Right lobe of liver (tissue), 6 donors: Measurements from ENCODE around the gene EEFSEC. TPM values are rescaled to one million over a fixed set of nuclear protein-coding genes. Genes with fewer than 3 reads are reported as not detected.

Experiments
- ATAC-seq, 4 donors: fragments of 200-7000 bp; cut with Tn5 transposase; one replicate each; pipeline ENCODE4 v1.9.1; 2020; ENCODE audit warnings: mild to moderate bottlenecking in 4 of 4, moderate library complexity in 4 of 4
- DNase-seq, 3 donors: peaks; one replicate each; pipeline ENCODE4 v3.0.0-alpha.2; 2020
- H3K27ac ChIP-seq, 3 donors: fragments of 200-600 bp; one replicate each; pipeline ENCODE4 v1.8.0; 2022
- H3K27me3 ChIP-seq, 2 donors: fragments of 200-600 bp; one replicate each; pipeline ENCODE4 v1.8.0; 2022
- H3K36me3 ChIP-seq, 4 donors: fragments of 200-600 bp; sonication (generic) in 1 of 4; one replicate each; pipeline versions ENCODE4 v1.5.1 to v1.8.0; 2017 to 2022; ENCODE audit warnings: control low read depth in 1 of 4
- H3K4me1 ChIP-seq, 4 donors: fragments of 200-600 bp; sonication (generic) in 1 of 4; one replicate each; pipeline versions ENCODE4 v1.5.1 to v1.8.0; 2017 to 2022; ENCODE audit warnings: control low read depth in 1 of 4
- H3K4me3 ChIP-seq, 3 donors: fragments of 200-600 bp; one replicate each; pipeline ENCODE4 v1.8.0; 2022
- H3K9me3 ChIP-seq, 4 donors: fragments of 200-600 bp; sonication (generic) in 1 of 4; one replicate each; pipeline versions ENCODE4 v1.5.1 to v1.8.0; 2017 to 2022; ENCODE audit warnings: control low read depth in 1 of 4
- POLR2A ChIP-seq: fragments of 450-650 bp; IDR thresholded peaks from one replicate; pipeline ENCODE4 v1.6.1; 2017; ENCODE audit warnings: antibody characterized with exemption, mild to moderate bottlenecking
- WGBS: methylation state at CpG from one replicate; pipeline ENCODE4 v1.1.6; 2018; ENCODE audit warnings: low coverage, low lambda C conversion rate; ENCODE audit not compliant: insufficient coverage; ENCODE audit errors: missing lambda C conversion rate; 5-methylcytosine and 5-hydroxymethylcytosine counted together
- intact Hi-C, 2 donors: fragments of 100-400 bp; cut with DNase I; formaldehyde crosslinking; loops; one replicate each; pipeline versions ENCODE4 v1.11.2 to v1.14.1; 2022
- total RNA-seq, 6 experiments: library from RNA; depleted of rRNA in 2 of 6; stranded (reverse); fragments of >200 nt in 2 of 6; fragmentation: NEBNext Ultra II Directional in 3 of 6; extraction: Animal tissue kit (Norgen Biotek cat#: 25700) in 3 of 6; gene quantifications; one replicate each; pipeline versions ENCODE4 v1.1.0 to v1.2.4, GENCODE V29; 2016 to 2023
- TF ChIP-seq, protein P1 (sequence below), 4 donors: fragments of 200-600 bp in 3 of 4; fragments of 450-650 bp in 1 of 4; IDR thresholded peaks; one replicate each; pipeline versions ENCODE4 v1.5.1 to v1.8.0; 2016 to 2022; ENCODE audit warnings: antibody characterized with exemption in 4 of 4, mild to moderate bottlenecking in 2 of 4
- donor health status: DM: no; HTN: yes; CAD: no.
- donor health status: DM: no; HTN: no; CAD: no.
- donor health status: DM: no; HTN: no; CAD: no.
- donor health status: DM: no; HTN: yes; CAD: no.
- donor health status: DM: no; HTN: yes; CAD: no.

The EEFSEC gene
- total RNA-seq, 6 experiments from 2014 or later: 10.1 to 24.0 (median 13.4) TPM

DNA sequence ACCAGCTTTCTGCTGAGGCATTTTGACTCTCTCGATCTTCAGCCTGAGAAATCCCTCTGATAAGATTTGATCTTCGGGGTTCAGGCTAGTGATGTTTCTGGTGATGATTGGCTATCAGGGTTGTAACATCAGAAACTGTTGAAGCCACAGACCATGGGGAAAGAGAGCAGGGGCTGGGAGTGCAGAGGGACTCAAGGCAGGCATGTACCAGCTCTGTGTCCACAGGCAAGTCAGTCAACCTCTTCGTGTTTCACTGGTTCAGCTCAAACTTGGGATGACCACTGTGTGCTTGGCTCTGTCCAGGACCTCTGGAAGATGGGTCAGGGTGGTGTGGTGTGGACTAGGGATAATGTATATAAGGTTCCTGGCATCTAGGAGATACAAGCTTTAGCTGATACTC is 116.5 kb downstream of the EEFSEC start:
- TF ChIP-seq, protein P1, sequence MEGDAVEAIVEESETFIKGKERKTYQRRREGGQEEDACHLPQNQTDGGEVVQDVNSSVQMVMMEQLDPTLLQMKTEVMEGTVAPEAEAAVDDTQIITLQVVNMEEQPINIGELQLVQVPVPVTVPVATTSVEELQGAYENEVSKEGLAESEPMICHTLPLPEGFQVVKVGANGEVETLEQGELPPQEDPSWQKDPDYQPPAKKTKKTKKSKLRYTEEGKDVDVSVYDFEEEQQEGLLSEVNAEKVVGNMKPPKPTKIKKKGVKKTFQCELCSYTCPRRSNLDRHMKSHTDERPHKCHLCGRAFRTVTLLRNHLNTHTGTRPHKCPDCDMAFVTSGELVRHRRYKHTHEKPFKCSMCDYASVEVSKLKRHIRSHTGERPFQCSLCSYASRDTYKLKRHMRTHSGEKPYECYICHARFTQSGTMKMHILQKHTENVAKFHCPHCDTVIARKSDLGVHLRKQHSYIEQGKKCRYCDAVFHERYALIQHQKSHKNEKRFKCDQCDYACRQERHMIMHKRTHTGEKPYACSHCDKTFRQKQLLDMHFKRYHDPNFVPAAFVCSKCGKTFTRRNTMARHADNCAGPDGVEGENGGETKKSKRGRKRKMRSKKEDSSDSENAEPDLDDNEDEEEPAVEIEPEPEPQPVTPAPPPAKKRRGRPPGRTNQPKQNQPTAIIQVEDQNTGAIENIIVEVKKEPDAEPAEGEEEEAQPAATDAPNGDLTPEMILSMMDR (IDR thresholded peaks at IDR 0.05): no peak
- TF ChIP-seq POLR2A: no peak
- Histone ChIP-seq H3K9me3 (no peaks in the 10 kb centered on the region), H3K36me3 (peaks cover 0 to 8% (median 0%) of the 10 kb centered on the region in 4 donors), H3K4me3 (no peak overlapping the region), H3K27ac (no peak overlapping the region), H3K4me1 (no peaks in the 10 kb centered on the region), H3K27me3 (no peaks in the 10 kb centered on the region)
- ATAC-seq: no peak
- intact Hi-C loops: no loop called here
- WGBS: 67% methylated on average over 2 of the region's 3 CpGs
- no peak for DNase-seq

DNA sequence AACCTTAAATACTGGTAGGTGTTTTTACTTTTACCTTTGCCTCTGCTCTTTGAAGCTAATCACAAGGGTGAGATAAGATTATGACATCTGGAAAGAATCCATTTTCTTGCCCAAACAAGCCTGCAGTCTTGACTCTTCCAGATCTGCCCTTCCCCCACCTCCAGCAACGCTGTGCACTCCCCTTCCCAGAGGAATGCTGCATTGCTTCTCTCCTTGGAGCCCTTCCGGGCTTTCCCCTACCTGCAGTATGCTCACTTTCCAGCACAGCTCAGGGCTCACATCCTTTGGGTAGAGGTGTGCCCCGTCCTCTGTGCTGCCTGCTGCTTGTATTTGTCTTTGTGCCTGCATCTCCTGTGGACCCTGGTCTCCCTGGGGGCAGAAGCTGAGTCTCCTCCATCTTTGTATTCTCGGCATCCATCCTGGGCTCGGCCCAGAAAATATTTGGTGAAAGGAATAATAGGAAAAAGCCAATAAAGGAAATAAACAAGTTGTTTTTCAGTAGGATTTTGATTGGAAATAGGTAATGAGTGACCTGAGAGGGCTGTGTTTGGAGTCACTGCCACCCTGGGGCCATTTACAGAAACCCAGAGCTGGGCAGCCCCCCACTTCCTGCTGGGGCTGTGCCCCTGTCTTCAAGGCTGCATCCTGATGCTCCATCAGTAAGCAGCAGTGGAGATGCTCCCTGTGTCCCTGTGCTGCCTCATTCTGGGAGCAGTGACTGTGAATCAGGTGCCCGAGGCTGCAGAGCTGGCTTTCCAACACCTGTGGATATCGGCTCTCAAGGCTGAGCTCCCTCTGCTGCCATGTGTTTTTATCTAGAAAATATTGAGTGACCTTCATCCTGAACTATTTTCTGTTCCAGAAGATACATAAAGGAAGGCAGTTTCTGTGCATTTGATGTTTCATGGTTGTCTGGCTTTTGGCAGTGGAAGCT is 117.5 kb downstream of the EEFSEC start:
- no peak for ATAC-seq

DNA sequence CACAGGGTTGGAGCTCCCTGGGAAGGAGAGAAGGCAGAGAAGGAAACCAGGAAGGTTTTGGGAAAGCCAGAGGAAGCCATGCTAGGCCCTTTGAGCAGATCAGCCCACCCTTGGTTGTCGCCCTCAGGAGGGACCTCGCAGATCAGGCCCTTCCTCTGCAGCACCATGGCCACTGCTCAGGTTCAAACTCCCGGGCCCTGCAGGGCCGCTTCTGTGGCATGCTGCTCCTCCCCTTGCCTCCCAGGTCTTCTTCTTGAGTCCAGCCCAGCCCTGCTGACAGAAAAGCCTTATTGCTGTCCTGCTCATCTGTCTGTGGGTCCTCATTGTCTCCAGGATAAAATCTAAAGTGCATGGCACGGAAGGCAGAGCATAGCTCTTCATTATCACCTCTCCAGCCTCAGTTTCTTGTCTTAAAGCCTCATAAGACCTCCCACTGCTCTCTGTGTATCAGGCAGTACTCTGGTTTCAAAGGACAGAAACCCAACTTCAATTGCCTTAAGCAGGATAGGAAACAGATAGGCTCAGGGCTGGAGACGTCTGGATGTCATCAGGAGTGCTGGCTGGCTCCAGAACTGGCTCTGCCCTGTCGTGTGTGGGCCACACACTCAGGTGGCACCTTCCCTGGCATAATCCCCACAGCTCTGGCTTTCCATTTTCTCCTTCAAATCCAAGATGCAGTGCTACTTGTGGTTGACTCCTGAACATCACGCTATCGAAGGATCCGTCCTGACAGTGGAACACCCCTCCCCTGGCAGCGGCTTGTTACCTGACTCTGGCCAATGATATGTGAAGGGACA is 118.5 kb downstream of the EEFSEC start:
- Histone ChIP-seq H3K36me3 (no peaks in the 10 kb centered on the region), H3K9me3 (no peaks in the 10 kb centered on the region), H3K27me3 (no peaks in the 10 kb centered on the region), H3K27ac (no peak overlapping the region), H3K4me1 (no peaks in the 10 kb centered on the region), H3K4me3 (no peak overlapping the region)
- no peak for TF ChIP-seq POLR2A
- TF ChIP-seq, protein P1 (IDR thresholded peaks at IDR 0.05): no peak
- ATAC-seq: no peak
- WGBS: 100% methylated on average over 2 of the region's 11 CpGs
- no peak for DNase-seq
- intact Hi-C loops: no loop called here

More for the DNA sequence above, 117.5 kb downstream of the EEFSEC start:
- Histone ChIP-seq H3K4me1 (no peaks in the 10 kb centered on the region), H3K4me3 (no peak overlapping the region), H3K27ac (no peak overlapping the region), H3K9me3 (no peaks in the 10 kb centered on the region), H3K36me3 (peaks cover 0 to 3% (median 0%) of the 10 kb centered on the region in 4 donors), H3K27me3 (no peaks in the 10 kb centered on the region)
- 79% methylated on average over 5 of the region's 7 CpGs for WGBS
- DNase-seq: no peak
- TF ChIP-seq, protein P1 (IDR thresholded peaks at IDR 0.05): no peak
- no peak for TF ChIP-seq POLR2A
- intact Hi-C loops: no loop called here

DNA sequence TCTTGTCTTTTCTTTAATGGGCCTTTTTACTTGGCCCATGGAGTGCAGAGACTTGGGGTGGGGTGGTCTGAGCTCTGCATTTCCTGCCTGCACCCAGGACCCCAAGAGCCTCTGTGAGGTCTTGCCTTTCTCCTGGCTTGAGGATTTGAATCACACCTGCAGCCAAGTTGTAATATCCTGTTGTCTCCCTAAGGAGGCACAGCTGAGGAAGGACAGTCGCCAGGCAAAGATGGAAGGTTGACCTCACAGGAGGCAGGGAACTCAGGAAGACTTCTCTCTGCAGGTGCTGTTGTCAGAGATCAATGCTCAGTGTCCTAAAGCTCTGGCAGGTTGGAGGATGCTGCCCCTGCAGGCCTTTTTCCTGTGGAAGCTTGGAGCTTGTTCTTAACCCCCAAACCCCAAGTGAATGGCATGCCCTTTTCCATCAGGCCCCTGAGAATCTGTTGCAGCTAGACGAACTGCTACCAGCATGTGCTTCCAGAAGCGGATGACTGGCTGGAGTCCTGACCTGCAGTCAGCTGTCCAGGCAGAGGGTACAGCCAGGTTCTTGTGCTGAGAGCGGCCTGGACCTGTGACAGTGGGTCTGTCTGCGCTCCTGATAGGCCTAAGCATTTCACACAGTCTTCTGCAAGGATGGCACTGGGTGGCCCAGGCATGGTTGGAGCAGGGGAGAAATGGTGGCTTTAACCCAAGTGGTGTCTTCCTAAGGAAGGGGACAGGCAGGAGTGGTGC is 120.0 kb downstream of the EEFSEC start:
- no peak overlapping the region for H3K4me3 ChIP-seq
- no peak overlapping the region for H3K27ac ChIP-seq
- intact Hi-C loops: no loop called here
- no peak for TF ChIP-seq POLR2A
- TF ChIP-seq, protein P1 (IDR thresholded peaks at IDR 0.05): no peak
- DNase-seq: no peak
- WGBS: 80% methylated on average over 1 of the region's 5 CpGs
- no peaks in the 10 kb centered on the region for H3K4me1 ChIP-seq
- ATAC-seq: no peak
- no peaks in the 10 kb centered on the region for H3K9me3 ChIP-seq
- H3K36me3 ChIP-seq: no peaks in the 10 kb centered on the region
- H3K27me3 ChIP-seq: no peaks in the 10 kb centered on the region
